GM21515 (cell line): ENCODE data around the gene PLXNB2.
"Not testable (repeated sequence)": the region's sequence is repeated elsewhere in the genome, so short reads cannot be mapped to it uniquely, and the experiment has no call there.

Source experiments
- ATAC-seq: cut with Tn5 transposase; IDR thresholded peaks from one replicate; pipeline ENCODE4 v1.9.1; 2021; ENCODE audit not compliant: unreplicated experiment

PLXNB2 gene

DNA sequence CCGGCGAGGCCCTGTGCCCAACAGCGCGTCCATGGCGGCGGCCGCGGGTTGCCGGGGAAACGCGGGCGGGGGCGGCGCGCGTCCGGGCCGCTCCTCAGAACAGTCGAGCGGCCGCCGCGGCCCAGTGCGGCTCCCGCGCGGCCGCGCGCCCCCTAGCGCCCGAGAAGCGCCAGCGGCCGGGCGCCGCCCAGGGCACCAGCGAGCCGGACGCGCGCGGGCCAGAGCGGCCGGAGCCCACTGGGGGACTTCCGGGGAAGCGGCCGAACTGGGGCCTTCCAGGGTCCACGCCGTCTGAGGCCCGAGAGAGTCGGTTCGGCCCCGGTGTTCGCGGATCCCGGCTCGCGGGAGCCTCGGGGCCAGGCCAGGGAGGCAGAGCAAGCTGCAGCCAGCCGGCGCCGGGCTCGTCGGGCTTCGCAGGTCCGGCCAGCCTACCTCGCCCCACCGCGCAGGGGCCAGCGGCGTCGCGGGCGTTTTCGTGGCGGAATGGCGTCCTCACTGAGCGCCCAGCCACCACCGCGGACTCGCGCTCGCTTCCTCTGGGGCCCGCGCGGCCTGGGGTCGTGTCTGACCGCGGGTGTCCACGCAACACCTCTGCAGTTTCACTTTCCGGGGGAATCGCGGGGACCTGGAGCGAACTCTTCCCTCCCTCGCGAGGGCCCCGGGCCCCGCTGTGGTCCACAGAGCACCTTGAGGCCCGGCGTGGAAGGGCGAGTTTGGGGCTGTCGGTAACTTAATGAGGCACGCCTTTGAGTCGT lies 19.7 kb upstream of the PLXNB2 start, which contains the start of gene DENND6B:
Gene DENND6B (minus strand): TSS at position 57 of the 755 bp plus-strand sequence. CDS start 24 bp downstream, at position 33.
- peak; percentile 75 for ATAC-seq

GRCh38 chr22:50326225-50326955 lies 18.9 kb upstream of the PLXNB2 start:
- peak; percentile 5 for ATAC-seq

DNA sequence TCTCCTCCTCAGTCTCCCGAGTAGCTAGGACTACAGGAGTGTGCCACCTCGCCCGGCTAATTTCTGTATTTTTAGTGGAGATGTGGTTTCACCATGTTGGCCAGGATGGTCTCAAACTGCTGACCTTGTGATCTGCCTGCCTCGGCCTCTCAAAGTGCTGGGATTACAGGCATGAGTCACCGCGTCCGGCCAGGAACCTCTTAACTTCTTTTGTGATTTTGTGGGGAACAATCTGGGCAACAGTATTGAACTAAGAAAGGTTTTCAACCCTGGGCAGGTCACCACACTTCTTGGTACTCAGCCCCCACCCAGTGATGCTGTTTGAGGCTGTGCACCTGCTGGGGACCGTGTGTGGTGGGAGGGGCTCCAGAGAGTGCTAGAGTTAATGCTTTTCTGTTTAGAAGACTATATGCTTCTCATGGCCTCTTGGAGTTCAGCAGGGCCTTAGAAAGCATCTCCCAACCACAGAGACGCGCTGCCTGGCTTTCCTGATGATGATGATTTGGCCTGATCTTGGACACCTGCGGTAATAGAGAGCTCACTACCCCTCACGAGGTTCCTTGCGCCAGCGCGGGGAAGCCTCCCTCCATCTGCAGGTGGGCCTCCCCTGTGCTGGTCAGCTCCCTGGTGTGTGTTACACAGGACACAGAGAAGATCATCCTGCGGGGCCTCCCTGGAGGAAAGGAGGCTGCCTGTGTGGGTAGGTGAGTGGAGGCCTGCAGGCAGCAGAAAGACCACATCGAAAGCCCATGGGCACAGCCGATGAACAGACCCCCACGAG lies 18.2 kb upstream of the PLXNB2 start:
- no peak for ATAC-seq

DNA sequence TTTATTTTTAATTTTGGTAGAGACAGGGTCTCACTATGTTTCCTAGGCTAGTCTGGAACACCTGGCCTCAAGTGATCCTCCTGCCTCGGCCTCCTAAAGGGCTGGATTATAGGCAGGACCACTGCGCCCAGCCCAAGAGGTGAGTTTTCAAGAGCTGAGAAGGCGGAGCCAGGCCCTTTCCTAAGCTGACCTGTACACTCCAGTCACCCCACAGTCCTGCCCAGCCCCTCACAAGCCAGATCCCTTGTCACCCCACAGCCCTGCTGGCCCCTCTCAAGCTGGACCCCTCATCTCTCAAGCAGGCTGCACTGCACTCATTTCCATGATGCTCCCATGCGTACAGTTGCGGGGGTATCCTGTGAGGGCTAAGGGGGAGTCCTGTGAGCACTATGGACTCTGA lies 16.5 kb upstream of the PLXNB2 start:
- no peak for ATAC-seq

GRCh38 chr22:50322382-50323104 lies 15.1 kb upstream of the PLXNB2 start:
- ATAC-seq = not testable (repeated sequence)

GRCh38 chr22:50320671-50321325 lies 13.4 kb upstream of the PLXNB2 start:
- no peak for ATAC-seq

DNA sequence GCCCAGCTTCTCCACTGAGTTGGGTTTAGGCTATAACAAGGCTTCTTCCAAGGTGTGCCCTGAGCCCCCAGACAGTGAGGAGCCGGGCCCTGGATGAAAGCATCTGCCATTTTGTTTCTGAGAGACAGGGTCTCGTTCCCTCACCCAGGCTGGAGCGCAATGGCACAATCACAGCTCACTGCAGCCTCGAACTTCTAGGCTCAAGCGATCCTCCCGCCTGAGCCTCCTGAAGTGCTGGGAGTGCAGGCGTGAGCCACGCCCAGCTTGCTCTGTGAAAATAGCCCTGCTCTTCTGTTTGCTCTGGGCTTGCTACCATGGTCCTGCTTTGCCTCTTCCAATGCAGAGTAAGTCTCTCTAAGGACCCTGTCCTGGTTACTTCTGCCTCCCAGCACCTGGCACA lies 12.7 kb upstream of the PLXNB2 start:
- ATAC-seq = no peak

- no peak for ATAC-seq
Measured at GRCh38 chr22:50319503-50319951, 12.1 kb upstream of the PLXNB2 start.

GRCh38 chr22:50318698-50319411 lies 11.4 kb upstream of the PLXNB2 start:
- ATAC-seq = no peak

- no peak for ATAC-seq
Measured at GRCh38 chr22:50318356-50318697, 10.9 kb upstream of the PLXNB2 start.

DNA sequence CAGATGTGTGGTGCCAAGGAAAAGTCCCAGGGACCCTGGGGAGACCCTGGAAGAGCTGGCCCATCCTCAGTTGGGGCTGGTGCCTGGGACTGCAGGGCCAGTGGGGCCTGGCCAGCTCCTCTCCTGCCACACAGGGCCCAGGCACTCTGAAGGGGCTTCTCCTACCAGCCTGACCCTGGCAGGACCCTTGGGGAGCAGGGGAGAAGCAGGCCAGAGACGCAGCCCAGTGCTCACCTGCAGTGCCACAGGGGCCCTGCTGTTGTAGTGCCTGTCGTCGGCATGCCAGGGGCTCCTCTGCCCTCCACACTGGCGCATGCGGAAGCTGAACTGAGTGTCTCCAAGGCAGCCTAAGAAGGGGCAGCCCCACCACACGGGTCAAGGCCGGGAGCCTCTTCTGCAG lies 10.2 kb upstream of the PLXNB2 start:
- no peak for ATAC-seq

DNA sequence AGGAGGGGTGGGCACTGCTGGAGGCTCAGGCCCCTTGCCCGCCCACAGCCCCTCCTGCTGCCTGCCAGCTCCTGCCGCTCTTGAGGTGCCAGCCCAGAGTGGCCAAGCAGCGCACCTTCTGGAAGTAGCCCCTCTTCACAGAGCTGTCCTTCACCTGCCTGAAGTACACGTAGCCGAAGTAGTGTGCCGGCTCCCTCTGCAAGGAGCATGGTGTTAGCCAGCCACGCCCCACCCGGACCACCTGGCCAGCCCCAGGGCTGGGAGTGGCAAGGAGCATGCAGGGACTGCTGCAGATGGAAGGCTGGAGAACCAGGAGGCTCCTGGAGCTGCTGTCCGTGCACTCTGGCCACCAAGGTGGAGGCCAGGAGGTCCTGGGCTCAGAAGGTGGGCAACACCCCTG lies 9.7 kb upstream of the PLXNB2 start:
- no peak for ATAC-seq

- ATAC-seq = no peak
Measured at GRCh38 chr22:50316114-50317065, 8.9 kb upstream of the PLXNB2 start.

DNA sequence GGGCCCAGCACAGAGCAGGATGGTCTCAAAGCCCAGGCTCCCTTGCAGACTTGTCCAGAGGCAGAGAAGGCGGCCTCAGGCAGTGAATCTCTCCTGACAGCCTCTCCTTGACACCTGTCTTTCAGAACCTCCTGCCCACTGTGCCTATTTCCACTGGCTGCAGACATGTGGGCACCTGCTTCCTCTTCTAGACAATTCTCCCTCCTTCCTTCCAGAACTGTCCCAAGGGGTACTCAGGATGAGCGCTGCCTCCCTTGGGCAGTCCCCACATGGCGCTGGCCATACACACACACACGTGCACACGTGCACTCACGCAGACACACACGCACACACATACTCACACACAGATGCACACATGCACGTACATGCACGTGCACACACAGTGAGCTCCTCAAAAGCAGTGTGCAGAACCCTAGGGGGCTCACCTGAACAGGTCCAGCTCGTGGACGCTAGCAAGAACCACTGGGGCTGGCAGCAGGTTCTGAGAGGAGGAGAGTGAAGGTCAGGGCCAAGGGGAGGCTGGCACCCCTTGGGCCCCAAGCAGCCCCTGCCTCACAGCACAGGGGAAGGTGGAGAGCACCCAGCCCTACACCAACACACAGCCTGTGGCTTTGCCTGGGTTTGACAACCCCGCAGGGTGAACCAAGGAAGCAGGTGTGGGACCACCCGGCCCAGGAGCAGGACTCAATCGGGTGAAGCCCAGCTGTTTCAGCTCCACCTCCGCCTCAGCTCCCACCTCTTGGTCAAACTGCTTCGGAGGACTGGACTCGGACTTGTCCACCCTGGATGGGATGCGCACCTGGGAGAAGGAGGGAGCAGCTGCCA lies 8.1 kb upstream of the PLXNB2 start:
- no peak for ATAC-seq

DNA sequence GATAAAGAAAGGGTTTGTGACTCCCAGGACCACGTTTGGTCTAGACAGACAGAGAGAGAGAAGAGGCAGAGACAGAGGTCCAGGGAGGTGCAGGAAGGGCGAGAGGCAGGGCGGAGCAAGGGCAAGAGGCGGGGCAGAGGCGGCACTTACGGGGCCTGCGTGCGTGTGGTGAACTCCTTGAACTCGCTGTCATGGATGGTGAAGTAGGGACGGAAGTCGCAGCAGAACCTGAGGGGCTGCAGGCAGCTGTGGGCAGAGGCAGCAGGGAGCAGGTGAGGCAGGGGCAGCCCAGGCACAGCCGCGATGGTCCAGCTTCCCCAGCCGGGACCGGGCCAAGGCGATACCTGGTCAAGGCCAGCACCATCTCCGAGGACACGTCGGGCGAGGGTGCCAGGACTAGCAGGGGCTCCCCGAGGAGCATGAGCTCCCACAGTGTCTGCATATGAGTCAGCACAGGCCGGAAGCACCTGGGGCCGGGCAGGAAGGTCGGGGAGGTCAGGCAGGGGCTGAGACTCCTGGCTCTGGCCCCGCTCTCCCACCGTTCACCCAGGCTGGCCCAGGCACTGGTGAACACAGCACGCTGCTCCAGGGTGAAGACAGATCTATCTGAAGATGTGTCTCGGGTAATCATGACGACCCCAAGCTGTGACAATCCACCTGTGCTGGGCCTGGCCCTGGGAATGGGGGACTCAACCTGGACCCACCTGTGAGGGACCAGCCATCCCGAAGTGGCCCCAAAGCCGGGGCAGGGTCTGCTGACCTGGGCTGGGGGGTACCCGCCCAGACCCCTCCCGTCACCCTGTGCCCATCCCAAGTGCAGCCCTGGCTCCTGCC lies 7.2 kb upstream of the PLXNB2 start:
- ATAC-seq = peak; percentile 70

- ATAC-seq = no peak
Measured at GRCh38 chr22:50314081-50314454, 6.6 kb upstream of the PLXNB2 start.

DNA sequence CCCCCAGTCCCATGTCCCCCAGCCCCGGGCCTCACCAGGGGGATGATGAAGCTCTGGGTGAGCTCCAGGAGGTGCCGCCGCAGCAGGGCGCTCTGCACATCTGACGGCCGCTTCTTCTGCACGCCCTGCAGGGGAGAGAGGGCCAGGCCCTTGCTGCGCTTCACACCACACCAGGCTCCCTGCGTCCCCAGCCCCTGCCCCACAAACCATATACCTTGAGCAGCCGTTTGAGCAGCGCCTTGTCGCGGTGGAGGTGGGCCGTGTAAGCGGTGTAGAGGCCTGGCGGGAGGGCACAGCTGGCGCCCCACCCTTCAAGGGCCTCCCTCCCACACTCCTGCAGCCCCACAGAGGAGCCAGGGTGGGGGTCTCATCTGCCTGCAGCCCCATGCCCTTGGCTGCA lies 6.2 kb upstream of the PLXNB2 start:
- no peak for ATAC-seq
